ENCODE data around the gene DIS3L2.

The DIS3L2 gene

GRCh38 chr2:232052591-232052990 lies 91.1 kb downstream of the DIS3L2 start:
- DNase-seq (ENCODE audit: low read depth in 2 of 3, low spot score in 1 of 3) = no peak

- no peak for DNase-seq (ENCODE audit: low read depth in 2 of 3, low spot score in 1 of 3)
Measured at GRCh38 chr2:232053777-232054176, 92.3 kb downstream of the DIS3L2 start.

DNA sequence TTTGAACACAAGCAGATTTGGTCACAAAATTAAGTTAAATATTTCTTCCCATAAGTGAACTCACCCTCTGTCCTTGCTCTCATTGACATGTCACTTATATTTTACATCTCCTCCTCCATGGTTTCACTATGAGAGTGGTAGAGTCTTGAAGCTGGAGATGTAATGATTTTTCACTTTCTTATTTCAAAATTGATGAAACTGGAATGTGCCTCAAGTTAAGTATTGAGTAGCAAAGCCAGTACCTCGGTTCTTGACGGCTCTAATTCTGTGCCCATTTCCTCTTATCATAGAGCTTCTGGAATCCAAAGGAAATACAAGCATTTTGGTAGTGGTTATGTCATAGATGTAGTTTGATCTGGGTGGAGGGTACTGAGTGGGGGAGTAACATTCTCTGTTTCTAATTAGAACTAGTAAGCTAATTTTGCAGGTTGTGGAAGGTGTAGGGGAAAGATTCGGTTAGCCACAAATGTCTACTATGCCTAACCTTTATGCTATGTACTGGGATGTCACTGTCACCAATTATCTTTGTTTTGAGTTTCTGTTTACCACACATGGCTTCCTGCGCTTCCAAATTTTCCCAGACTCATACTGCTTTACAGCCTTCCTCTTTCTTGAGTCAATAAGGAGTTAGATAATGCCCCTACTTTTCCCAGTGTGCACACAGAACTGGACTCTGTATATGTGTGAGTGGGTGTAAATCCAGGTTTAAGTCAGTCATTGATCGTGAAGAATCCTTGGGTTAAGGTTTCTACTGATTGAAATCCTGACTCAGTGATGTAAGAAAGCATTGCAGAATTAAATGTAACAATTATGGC lies 96.8 kb downstream of the DIS3L2 start:
- DNase-seq (ENCODE audit: low read depth in 2 of 3, low spot score in 1 of 3) = peak in 1 of 3 donors; percentile 2

DNA sequence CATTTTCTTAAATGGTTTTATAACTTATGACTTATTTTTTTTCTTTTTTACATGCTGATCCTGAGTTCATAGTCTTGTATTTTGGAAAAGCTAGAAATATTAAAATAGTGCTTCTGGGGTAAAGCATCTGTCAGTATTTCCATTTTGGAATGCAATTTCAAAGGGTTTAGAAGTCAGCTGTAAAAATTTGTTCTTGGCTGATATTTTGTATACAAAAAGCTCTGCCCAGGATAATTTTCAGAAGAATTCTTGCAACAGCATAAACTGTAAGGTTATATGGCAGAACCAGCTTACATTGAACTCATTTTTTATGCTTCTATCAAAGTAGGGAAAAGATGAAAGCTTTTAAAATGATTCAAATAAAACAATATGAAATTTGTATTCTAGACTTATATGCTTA lies 97.4 kb downstream of the DIS3L2 start:
- no peak for DNase-seq (ENCODE audit: low read depth in 2 of 3, low spot score in 1 of 3)

DNA sequence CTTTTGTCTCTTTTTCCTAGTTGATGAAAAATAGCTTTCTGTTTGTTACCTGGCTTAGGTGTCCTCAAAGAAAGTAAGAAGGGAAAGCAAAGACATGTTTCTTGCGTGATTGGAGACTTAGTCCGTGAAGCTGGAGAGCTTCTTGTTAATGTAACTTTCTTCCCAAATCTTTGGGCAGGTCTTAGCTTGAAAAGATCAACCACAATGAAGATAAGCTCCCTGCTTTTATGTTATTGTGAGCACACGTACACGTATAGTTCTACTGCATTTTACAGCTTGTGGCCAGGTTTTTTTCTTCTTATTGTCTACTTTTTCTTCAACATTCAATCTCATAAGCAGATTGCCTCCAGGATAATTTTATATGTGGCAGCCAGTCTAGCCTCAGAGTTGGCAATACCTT lies 99.8 kb downstream of the DIS3L2 start:
- DNase-seq (ENCODE audit: low read depth in 2 of 3, low spot score in 1 of 3) = no peak

DNA sequence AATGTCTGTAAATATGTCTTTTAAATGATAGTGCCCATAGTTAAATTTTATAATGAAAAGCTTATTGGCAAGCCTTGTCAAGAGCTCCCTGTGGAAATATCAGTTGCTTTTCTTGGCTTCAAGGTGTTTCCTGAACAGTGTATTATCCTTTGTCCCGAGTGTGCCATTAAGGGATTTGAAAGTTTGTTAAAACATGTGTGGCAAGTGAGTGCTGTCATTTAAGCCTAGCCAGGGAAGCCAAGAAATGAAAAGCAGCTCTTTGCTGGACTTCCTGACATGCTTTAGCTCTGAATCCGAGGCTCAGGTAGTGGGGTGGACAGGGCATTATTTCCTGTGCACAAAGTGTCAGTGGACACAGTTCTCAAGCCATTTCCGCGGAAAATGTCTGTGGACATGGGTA lies 111.5 kb downstream of the DIS3L2 start:
- no peak for DNase-seq (ENCODE audit: low read depth in 2 of 3, low spot score in 1 of 3)

DNA sequence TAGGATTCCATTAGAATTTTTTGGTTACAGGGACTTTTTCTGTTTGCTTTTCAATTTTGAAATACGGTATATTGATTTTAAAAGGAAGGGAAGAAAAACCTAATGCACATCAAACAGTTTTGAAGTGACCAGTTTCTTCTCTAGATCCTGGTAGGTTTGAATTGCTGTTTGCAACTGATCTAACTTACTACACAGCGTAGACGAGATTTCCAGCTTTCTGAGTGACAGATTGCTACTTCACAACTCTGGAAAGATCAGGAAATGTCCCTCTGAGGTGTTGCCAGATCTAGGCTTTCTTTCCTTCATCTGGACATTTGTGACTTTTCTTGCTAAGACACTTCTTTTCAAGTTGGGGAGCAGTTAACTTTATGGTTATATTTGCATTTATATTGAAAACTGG lies 112.2 kb downstream of the DIS3L2 start:
- no peak for DNase-seq (ENCODE audit: low read depth in 2 of 3, low spot score in 1 of 3)

DNA sequence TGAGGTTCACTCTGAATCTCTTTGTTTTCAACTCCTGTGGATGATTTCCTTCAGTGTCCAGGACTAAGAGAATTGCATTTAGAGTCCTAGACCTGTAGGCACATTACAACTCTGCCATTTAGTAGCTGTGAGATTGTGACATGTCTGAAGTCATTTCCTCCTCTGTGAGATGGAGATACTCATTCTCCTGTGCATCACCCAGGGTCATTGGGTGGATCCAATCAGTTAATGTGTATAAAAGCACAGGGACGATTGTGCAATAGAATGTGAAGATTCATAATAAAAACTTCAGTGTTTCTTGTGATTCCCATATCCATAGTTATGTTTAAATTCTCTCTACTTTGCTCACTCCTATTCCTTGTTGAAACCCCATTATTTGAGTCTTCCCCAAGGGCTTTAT lies 113.6 kb downstream of the DIS3L2 start:
- no peak for DNase-seq (ENCODE audit: low read depth in 2 of 3, low spot score in 1 of 3)

- DNase-seq (ENCODE audit: low read depth in 2 of 3, low spot score in 1 of 3) = no peak
Measured at GRCh38 chr2:232075859-232076258, 114.3 kb downstream of the DIS3L2 start.

DNA sequence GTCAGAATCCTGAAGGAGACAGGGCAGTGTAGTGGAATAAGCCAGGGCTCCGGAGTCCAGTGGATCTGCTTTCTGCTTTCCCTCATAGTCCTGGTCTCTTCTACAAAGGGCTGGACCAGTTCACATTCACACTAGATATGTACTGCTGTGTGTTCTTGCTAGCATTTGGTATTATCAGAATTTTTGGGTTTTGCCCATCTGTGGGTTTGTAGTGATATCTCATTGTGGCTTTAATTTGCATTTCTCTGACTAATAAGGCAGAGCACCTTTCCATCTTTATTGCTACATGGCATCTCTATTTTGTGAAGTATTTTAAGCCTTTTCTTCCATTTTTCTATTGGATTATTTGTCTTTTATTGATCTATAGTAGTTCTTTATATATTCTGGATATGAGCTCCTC lies 114.8 kb downstream of the DIS3L2 start:
- DNase-seq (ENCODE audit: low read depth in 2 of 3, low spot score in 1 of 3) = no peak

DNA sequence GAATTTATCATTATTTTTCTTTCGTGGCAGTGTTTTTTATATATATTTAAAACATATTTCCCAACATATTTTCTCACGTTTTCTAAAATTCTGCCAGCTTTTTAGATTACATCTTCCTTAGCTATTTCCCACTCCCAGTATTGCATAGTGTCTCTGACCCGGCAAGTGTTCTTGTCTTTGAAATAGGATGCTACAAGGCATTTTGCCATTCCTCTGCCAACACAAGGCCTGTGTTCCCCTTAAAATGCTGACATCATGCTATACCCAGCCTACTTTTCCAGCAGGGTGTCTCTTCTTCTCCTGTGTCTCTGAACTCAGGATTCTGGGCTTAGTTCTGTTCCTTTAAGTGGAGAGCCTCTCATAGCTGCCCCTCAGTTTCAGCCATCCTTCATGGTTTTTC lies 115.2 kb downstream of the DIS3L2 start:
- DNase-seq (ENCODE audit: low read depth in 2 of 3, low spot score in 1 of 3) = no peak

- DNase-seq (ENCODE audit: low read depth in 2 of 3, low spot score in 1 of 3) = no peak
Measured at GRCh38 chr2:232085164-232085563, 123.7 kb downstream of the DIS3L2 start.

- no peak for DNase-seq (ENCODE audit: low read depth in 2 of 3, low spot score in 1 of 3)
Measured at GRCh38 chr2:232085826-232086425, 124.4 kb downstream of the DIS3L2 start.

DNA sequence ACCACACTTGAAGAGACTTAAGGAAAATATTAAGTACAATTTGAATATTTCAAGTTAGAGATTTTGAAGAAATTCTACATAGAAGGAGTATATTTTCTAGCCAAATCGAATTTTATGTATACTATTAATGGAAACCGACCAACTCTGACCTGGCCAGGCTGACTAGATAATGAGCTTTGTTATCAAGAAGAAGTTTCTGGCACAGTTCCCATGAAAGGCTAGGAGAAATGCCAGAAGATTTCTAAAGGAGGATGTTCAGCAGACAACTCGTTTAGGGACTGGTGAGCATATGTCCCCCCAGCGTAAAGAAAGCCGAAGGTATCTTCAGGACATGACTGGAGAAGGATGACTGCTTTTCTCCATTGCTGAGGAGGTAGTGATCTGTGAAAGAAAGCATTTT lies 127.3 kb downstream of the DIS3L2 start:
- no peak for DNase-seq (ENCODE audit: low read depth in 2 of 3, low spot score in 1 of 3)

- no peak for DNase-seq (ENCODE audit: low read depth in 2 of 3, low spot score in 1 of 3)
Measured at GRCh38 chr2:232094201-232094600, 132.7 kb downstream of the DIS3L2 start.

- DNase-seq (ENCODE audit: low read depth in 2 of 3, low spot score in 1 of 3) = no peak
Measured at GRCh38 chr2:232094883-232095282, 133.4 kb downstream of the DIS3L2 start.

DNA sequence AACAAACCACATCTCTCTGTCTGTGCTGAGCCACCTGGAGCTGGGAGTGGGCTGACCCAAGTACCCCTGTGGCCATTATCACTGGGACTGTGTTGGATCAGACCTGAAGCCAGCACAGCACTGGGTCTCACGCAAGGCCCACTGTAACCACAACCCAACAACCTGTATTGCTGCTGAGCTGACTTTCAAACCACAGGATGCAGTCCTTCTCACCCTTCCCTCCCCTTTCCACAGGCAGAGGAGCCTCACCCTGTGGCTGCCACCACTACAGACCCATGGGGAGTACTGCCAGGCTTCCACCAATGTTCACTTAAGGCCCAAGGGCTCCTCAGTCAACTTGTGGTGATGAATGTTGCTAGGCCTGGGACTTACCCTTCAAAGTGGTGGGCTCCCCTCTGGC lies 135.7 kb downstream of the DIS3L2 start:
- no peak for DNase-seq (ENCODE audit: low read depth in 2 of 3, low spot score in 1 of 3)

DNA sequence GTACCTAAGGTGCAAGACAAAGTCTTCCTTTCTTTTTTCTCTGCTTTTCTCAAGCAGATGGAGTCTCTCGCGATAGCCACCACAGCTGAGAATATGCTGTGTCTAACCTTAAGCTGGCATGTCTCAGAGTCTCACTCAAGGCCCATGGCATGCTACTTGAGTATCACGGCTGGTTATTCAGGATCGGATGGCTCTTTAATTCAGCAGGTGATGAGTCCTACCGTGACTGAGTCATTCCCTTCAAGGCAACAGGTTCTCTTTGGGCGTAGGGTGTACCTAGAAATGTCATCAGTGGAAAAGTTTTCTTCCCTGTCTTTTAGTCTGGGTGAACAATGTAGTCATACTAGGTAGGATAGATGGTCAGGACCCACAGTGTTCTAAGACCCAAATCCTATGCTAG lies 136.2 kb downstream of the DIS3L2 start:
- no peak for DNase-seq (ENCODE audit: low read depth in 2 of 3, low spot score in 1 of 3)

DNA sequence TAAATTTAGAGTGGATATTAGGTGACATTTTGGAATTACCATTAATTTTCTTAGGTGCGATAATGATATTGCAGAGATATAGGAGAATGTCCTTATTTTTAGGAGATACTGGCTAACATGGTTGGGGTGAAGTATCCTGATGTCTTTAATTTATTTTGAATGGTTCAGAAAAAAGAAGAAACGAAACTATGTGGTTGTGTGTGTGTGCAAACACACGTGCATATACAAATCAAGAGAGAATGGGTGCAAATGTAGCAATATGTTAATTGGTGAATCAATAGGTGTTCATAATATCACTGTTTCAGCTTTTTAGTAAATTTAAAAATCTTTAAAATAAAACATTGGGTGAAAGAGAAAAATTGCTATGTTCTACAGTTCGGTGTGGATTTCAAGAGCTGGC lies 140.9 kb downstream of the DIS3L2 start:
- DNase-seq (ENCODE audit: low read depth in 2 of 3, low spot score in 1 of 3) = no peak

- no peak for DNase-seq (ENCODE audit: low read depth in 2 of 3, low spot score in 1 of 3)
Measured at GRCh38 chr2:232103140-232103737, 141.7 kb downstream of the DIS3L2 start.

DNA sequence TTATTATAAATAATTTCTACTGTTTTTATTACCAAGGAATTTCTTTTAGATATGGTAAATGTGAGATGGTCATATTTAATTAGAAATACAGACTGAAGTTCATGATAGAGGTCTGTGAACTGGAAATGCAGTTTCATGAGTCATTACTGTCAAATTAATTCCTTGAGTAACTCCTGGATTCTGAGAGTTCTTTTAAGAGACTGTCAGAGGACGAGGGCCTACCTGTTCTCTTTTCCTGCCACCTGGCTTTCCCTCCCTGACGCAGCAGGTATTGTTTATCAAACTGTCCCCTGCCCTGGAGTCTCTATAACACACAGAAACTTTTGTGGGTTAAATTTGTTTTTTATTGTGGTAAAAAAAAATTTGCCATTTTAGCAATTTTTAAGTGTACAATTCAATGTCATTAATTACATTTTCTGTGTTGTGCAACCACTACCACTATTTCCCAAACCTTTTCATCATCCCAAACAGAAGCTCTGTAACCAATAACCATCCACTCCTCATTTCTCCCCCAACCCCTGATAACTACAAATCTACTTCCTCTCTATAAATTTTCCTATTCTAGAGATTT lies 142.6 kb downstream of the DIS3L2 start:
- DNase-seq (ENCODE audit: low read depth in 2 of 3, low spot score in 1 of 3) = no peak

DNA sequence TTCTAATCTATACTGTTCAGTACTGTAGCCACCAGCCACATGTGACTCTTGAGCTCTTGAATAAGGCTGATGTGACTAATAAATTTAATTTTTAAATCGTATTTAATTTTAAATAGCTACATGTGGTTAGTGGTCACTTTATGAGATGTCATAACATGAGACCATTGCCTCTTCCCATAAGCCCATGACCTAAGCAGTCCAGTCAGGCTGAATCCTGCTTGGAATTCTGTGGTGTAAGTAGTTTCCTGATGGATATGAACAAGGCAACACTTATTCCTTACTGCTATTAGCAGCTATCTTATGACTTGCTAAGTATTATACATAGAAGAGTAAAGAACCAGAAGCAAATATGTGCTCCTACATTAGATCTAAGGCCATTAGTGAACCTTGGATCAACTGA lies 150.0 kb downstream of the DIS3L2 start:
- no peak for DNase-seq (ENCODE audit: low read depth in 2 of 3, low spot score in 1 of 3)

All from stimulated activated CD4-positive, alpha-beta T cell treated with anti-CD3 and anti-CD28 coated beads, Interleukin-12 subunit alpha, Interleukin-12 subunit beta, amount 100 ng/mL, for 48 hours (primary cell).